ENCODE measurements around the gene CD164L2. TPM values are rescaled to one million over a fixed set of nuclear protein-coding genes. Genes with fewer than 3 reads are reported as not detected.
A peak's percentile ranks its signal among the peaks of the same experiment; 100 is the strongest.

The CD164L2 gene
- total RNA-seq, 1 donor from 2014 or later, result 0.41 TPM

DNA sequence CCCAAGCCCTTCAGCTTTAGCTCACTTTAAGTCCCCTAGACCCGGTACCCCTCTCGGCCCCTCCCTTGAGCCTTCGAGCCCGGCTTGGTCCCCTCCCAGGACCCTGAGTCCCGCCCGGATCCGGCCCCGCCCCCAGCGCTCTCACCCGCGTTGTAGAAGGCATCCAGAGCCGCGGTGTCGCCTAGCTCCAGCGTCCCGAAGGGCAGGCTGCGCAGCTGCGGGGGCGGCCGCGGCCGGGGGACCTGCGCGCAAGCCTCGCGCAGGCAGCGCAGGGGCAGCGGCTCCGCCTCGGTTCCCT lies 17.1 kb downstream of the CD164L2 start:
- Mint-ChIP-seq H3K4me3 (peak overlapping the region; percentile 95), H3K4me1 (ENCODE audit: unreplicated experiment) (peaks cover 28% of the 10 kb centered on the region), H3K27ac (peak overlapping the region; percentile 99), H3K9me3 (no peaks in the 10 kb centered on the region), H3K36me3 (no peaks in the 10 kb centered on the region), H3K27me3 (no peaks in the 10 kb centered on the region)
- TF ChIP-seq, protein P1, sequence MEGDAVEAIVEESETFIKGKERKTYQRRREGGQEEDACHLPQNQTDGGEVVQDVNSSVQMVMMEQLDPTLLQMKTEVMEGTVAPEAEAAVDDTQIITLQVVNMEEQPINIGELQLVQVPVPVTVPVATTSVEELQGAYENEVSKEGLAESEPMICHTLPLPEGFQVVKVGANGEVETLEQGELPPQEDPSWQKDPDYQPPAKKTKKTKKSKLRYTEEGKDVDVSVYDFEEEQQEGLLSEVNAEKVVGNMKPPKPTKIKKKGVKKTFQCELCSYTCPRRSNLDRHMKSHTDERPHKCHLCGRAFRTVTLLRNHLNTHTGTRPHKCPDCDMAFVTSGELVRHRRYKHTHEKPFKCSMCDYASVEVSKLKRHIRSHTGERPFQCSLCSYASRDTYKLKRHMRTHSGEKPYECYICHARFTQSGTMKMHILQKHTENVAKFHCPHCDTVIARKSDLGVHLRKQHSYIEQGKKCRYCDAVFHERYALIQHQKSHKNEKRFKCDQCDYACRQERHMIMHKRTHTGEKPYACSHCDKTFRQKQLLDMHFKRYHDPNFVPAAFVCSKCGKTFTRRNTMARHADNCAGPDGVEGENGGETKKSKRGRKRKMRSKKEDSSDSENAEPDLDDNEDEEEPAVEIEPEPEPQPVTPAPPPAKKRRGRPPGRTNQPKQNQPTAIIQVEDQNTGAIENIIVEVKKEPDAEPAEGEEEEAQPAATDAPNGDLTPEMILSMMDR (conservative IDR thresholded peaks at IDR 0.05), result no peak
- peak; percentile 87 for DNase-seq (ENCODE audit: extremely low spot score, unreplicated experiment)

DNA sequence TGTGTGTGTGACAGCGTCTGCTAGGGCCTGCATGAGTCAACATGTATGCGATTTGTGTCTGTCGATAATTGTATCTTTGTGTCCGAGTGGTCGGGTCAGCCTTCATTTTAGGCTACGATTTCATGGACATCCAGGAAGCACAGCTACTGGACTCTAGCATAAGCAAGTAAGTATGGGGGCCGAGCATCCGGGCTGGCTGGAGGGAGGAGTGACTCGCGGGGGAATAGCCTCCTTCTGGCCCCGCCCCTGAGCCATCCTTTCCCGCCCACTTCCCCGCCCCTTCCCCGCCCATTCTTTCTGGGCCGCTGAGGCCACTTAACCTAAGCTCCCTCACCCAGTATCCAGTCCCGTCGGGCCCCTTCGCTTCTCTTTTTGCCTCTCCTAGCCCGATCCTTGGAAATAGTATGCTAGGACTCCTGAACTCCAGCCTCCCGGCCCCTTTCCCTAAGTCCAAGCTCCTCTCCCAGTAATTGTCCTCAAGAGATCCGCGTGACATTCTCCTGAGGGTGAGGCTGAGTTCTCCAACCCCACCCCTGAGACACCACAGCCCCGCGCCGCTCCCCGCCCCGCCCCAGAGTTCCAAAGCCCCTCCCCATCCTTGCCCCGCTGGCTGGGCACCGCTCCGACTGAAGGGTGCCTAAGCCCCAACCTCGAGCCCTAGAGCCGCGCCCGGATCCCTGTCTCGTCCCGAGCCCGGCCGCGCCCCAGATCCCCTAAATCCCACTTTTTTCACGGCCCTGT lies 17.6 kb downstream of the CD164L2 start:
- Mint-ChIP-seq H3K4me3 (peak overlapping the region; percentile 95), H3K27ac (peak overlapping the region; percentile 99), H3K4me1 (ENCODE audit: unreplicated experiment) (peaks cover 28% of the 10 kb centered on the region), H3K9me3 (no peaks in the 10 kb centered on the region), H3K36me3 (no peaks in the 10 kb centered on the region), H3K27me3 (no peaks in the 10 kb centered on the region)
- TF ChIP-seq, protein P1 (conservative IDR thresholded peaks at IDR 0.05), result no peak
- peak; percentile 85 for DNase-seq (ENCODE audit: extremely low spot score, unreplicated experiment)

DNA sequence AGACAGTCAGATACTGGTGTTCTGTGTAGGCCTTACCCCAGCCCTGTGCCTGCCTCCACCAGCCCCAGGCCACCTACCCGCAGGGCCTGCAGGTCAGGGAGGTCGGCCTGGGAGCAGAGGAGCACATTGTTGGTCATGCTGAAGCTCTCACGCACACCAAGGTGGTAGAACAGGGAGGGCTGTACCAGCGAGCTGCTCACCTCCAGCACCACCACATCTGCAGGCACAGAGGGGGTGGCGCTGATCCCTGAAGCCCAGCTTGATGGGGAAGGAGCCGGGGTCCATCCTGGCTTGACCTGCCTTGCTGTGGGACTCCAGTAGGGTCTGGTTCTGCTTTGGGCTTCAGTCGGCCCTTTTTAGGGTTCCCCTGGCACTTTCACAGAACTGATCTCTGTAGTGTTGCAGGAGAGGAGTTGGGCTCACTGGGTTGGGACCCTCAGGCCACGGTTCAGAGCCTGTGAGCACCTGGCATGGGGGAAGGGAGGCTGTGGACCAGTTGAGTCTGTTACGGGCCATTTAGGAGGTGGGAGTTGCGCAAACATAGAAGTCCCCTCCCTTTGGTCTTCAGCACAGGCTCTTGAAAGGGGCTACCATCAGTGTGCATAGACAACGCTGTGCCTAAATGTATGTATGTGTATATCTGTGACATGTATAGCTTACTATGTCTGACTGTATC lies 18.3 kb downstream of the CD164L2 start:
- H3K4me1 Mint-ChIP-seq (ENCODE audit: unreplicated experiment), result peaks cover 31% of the 10 kb centered on the region
- H3K27ac Mint-ChIP-seq, result peak overlapping the region; percentile 99
- peaks cover under 1% of the 10 kb centered on the region for H3K36me3 Mint-ChIP-seq
- TF ChIP-seq, protein P1 (conservative IDR thresholded peaks at IDR 0.05), result no peak
- H3K27me3 Mint-ChIP-seq, result peaks cover 4% of the 10 kb centered on the region
- DNase-seq (ENCODE audit: extremely low spot score, unreplicated experiment), result no peak
- H3K9me3 Mint-ChIP-seq, result no peaks in the 10 kb centered on the region
- peak overlapping the region; percentile 95 for H3K4me3 Mint-ChIP-seq

DNA sequence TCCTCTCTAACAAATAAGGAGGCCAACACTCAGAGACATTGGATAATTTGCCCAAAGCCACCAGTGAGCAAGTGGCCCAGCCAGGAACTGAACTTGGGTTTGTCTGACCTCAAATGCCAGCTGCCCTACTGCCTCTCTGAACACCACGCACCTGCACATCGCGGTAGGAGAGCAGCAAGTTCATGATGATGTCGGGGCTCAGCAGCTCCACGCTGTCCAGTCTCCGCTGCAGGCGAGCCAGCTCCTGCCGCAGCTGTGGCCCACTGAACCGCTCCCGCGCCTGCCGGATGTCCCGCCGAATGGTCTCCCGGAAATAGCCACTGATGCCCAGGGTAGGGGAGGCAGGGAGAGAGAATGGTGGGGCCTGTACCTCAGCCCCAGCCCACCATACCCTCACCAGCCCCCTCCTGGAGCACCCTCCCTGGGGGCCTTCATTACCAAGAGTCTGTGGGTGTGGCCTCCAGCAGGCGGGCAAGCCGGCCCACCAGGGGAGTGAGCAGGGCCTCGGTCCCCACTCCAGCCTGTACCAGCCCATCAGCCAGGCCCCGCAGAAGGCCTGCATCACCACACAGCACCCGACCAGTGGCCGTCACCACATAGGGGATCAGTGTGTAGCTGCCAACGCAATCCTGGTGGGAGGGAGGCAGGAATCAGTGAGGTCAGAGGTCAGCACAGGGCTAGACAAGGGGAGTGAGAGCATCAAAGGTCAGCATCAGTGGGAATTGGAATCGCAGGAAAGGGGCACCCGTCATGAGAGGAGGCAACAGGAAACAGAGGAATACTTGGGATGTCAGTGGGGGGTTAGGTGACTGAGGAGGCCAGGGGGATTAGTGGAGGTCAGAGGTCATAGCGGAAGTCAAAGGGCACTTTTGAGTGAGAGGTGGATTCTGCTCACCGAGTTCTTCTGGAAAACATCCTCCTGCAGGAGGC lies 19.1 kb downstream of the CD164L2 start:
- H3K9me3 Mint-ChIP-seq, result no peaks in the 10 kb centered on the region
- peak overlapping the region; percentile 53 for H3K27ac Mint-ChIP-seq
- H3K4me3 Mint-ChIP-seq, result peak overlapping the region; percentile 44
- peaks cover 35% of the 10 kb centered on the region for H3K4me1 Mint-ChIP-seq (ENCODE audit: unreplicated experiment)
- peaks cover 5% of the 10 kb centered on the region for H3K36me3 Mint-ChIP-seq
- TF ChIP-seq, protein P1 (conservative IDR thresholded peaks at IDR 0.05), result no peak
- peaks cover 12% of the 10 kb centered on the region for H3K27me3 Mint-ChIP-seq
- no peak for DNase-seq (ENCODE audit: extremely low spot score, unreplicated experiment)

DNA sequence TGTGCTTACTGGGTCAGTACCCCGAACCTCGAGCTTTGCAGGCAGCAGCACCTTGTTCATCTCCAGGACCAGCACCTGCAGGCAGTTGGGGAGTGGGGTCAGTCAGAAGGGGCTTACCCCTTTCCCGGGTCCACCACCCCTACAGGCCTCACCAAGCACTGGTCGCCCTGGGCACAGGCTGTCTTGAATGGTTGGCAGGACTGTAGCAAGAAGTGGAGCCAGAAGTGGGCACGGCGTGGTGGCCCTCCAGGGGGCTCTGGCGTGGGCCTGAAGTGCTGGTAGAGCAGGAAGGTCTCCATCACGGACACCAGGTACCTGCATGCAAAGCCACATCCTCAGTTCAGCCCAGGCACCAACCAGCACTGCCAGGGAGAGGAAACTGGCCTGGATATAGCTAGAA lies 21.6 kb downstream of the CD164L2 start:
- TF ChIP-seq, protein P1 (conservative IDR thresholded peaks at IDR 0.05), result no peak
- no peak for DNase-seq (ENCODE audit: extremely low spot score, unreplicated experiment)
- Mint-ChIP-seq H3K36me3 (peaks cover 8% of the 10 kb centered on the region), H3K4me3 (no peak overlapping the region), H3K9me3 (no peaks in the 10 kb centered on the region), H3K27ac (no peak overlapping the region), H3K4me1 (ENCODE audit: unreplicated experiment) (peaks cover 25% of the 10 kb centered on the region), H3K27me3 (peaks cover 20% of the 10 kb centered on the region)

All from type B pancreatic cell (in vitro differentiated cells).